Measurements from ENCODE around the gene ATP9B. TPM values are rescaled to one million over a fixed set of nuclear protein-coding genes. Genes with fewer than 3 reads are reported as not detected.
"Not testable (repeated sequence)": the region's sequence is repeated elsewhere in the genome, so short reads cannot be mapped to it uniquely, and the experiment has no call there.

The ATP9B gene
- total RNA-seq, 1 experiment from 2014 or later = 20.9 TPM

DNA sequence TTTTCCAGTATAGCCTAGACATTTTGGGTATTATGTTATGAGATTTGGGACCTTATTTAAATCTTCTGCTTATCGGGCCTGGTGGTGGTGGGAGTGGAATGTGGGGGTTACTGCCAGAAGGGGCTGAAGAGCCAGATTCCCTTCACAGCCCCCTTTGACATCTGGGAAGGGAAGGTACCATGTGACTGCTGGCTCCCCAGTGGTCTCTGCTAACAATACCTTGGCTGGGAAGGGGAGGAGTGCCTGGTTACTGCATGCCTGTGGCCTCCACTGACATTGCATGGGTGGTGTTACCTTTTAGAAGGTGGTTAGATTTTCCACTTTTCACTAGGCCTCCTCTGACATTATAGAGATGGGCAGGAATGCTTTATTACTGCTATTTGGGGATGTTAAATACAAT is 8.0 kb downstream of the ATP9B start:
- TF ChIP-seq, protein P1, sequence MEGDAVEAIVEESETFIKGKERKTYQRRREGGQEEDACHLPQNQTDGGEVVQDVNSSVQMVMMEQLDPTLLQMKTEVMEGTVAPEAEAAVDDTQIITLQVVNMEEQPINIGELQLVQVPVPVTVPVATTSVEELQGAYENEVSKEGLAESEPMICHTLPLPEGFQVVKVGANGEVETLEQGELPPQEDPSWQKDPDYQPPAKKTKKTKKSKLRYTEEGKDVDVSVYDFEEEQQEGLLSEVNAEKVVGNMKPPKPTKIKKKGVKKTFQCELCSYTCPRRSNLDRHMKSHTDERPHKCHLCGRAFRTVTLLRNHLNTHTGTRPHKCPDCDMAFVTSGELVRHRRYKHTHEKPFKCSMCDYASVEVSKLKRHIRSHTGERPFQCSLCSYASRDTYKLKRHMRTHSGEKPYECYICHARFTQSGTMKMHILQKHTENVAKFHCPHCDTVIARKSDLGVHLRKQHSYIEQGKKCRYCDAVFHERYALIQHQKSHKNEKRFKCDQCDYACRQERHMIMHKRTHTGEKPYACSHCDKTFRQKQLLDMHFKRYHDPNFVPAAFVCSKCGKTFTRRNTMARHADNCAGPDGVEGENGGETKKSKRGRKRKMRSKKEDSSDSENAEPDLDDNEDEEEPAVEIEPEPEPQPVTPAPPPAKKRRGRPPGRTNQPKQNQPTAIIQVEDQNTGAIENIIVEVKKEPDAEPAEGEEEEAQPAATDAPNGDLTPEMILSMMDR (conservative IDR thresholded peaks at IDR 0.05) = no peak
- no peak for DNase-seq
- no peak overlapping the region for H3K27ac Mint-ChIP-seq
- Histone ChIP-seq H3K9me3 (ENCODE audit: control insufficient read depth, low read depth, low read length) (no peaks in the 10 kb centered on the region), H3K27me3 (ENCODE audit: insufficient read depth, low read length) (no peaks in the 10 kb centered on the region), H3K14ac (ENCODE audit: insufficient read depth, low read length) (no peak overlapping the region), H2BK20ac (ENCODE audit: low read depth, low read length, poor library complexity, severe bottlenecking) (no peak overlapping the region), H2BK5ac (ENCODE audit: insufficient read length, low read length) (no peak overlapping the region), H3K9ac (ENCODE audit: extremely low read depth, insufficient read length, low read length) (no peak overlapping the region), H3K23me2 (ENCODE audit: insufficient read length, low read depth, low read length, poor library complexity, severe bottlenecking) (no peaks in the 10 kb centered on the region), H3K79me1 (ENCODE audit: insufficient read depth, low read depth, low read length, poor library complexity, severe bottlenecking) (peaks cover 11% of the 10 kb centered on the region), H3K56ac (ENCODE audit: insufficient read length, low read depth, low read length) (no peak overlapping the region), H3K4me2 (ENCODE audit: insufficient read depth, insufficient read length, low read length) (no peak overlapping the region), H3K18ac (ENCODE audit: insufficient read length, low read depth, low read length) (no peak overlapping the region), H2BK12ac (ENCODE audit: insufficient read length, low read depth, low read length) (no peak overlapping the region), H3K23ac (ENCODE audit: insufficient read length, low read depth, low read length) (no peak overlapping the region), H2AK5ac (ENCODE audit: insufficient read length, low read length) (no peak overlapping the region), H4K20me1 (ENCODE audit: control insufficient read depth, insufficient read depth, insufficient read length) (no peaks in the 10 kb centered on the region), H4K8ac (replicated peaks; ENCODE audit: insufficient read length, low read depth, low read length) (no peak overlapping the region), H3K79me2 (ENCODE audit: insufficient read depth, low read length) (peaks cover 12% of the 10 kb centered on the region; the same call in 1 of the 2 replicates), H3K27ac (ENCODE audit: insufficient read length, low read depth, low read length) (no peak overlapping the region), H3K4ac (ENCODE audit: low read depth, low read length) (no peak overlapping the region), H2AFZ (ENCODE audit: low read length) (no peak overlapping the region), H3T11ph (ENCODE audit: low read length) (no peak overlapping the region), H2BK120ac (ENCODE audit: low read depth, low read length, poor library complexity, severe bottlenecking) (no peak overlapping the region), H2BK15ac (ENCODE audit: low read depth, low read length) (no peak overlapping the region), H4K91ac (ENCODE audit: insufficient read length, low read depth, low read length) (no peak overlapping the region), H3K4me1 (ENCODE audit: insufficient read depth, low read length) (no peaks in the 10 kb centered on the region), H4K5ac (ENCODE audit: insufficient read length, low read depth, low read length) (no peak overlapping the region)
- H3K9me3 Mint-ChIP-seq = peaks cover 30 to 46% of the 10 kb centered on the region in 2 experiments
- H3K4me3 Mint-ChIP-seq = 0 out of 5 replicates have a peak overlapping the region, but pooled peaks of 1 of the 2 experiments have one; percentile 5
- H3K4me1 Mint-ChIP-seq = peaks cover 11% of the 10 kb centered on the region in 2 experiments
- peaks cover 39 to 64% (median 62%) of the 10 kb centered on the region in 3 experiments for H3K36me3 Mint-ChIP-seq (ENCODE audit: insufficient read depth in 1 of 3, low read depth in 3 of 3)
- no CpG with 5 or more reads among the region's 1 CpG for WGBS (ENCODE audit: extremely low coverage, insufficient read length, low lambda C conversion rate)
- no peaks in the 10 kb centered on the region for H3K27me3 Mint-ChIP-seq (ENCODE audit: low read depth)

DNA sequence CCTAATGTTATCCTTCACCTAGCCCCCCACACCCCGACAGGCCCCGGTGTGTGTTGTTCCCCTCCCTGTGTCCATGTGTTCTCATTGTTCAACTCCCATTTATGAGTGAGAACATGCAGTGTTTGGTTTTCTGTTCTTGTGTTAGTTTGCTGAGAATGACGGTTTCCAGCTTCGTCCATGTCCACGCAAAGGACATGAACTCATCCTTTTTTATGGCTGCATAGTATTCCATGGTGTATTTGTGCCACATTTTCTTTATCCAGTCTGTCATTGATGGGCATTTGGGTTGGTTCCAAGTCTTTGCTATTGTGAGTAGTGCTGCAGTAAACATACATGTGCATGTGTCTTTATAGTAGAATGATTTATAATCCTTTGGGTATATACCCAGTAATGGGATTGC is 9.6 kb downstream of the ATP9B start:
- H3K4me3 Mint-ChIP-seq; H3K4me2 ChIP-seq (ENCODE audit: insufficient read depth, insufficient read length, low read length); H4K5ac ChIP-seq (ENCODE audit: insufficient read length, low read depth, low read length); H2BK5ac ChIP-seq (ENCODE audit: insufficient read length, low read length); H2BK15ac ChIP-seq (ENCODE audit: low read depth, low read length); H2BK20ac ChIP-seq (ENCODE audit: low read depth, low read length, poor library complexity, severe bottlenecking); H3K18ac ChIP-seq (ENCODE audit: insufficient read length, low read depth, low read length); DNase-seq; H4K20me1 ChIP-seq (ENCODE audit: control insufficient read depth, insufficient read depth, insufficient read length); H4K8ac ChIP-seq (replicated peaks; ENCODE audit: insufficient read length, low read depth, low read length); H4K91ac ChIP-seq (ENCODE audit: insufficient read length, low read depth, low read length); H3K4ac ChIP-seq (ENCODE audit: low read depth, low read length); H3K23me2 ChIP-seq (ENCODE audit: insufficient read length, low read depth, low read length, poor library complexity, severe bottlenecking); H2BK12ac ChIP-seq (ENCODE audit: insufficient read length, low read depth, low read length); H3K27ac Mint-ChIP-seq; H2BK120ac ChIP-seq (ENCODE audit: low read depth, low read length, poor library complexity, severe bottlenecking); H3T11ph ChIP-seq (ENCODE audit: low read length); H2AFZ ChIP-seq (ENCODE audit: low read length); H3K27me3 ChIP-seq (ENCODE audit: insufficient read depth, low read length); H3K27ac ChIP-seq (ENCODE audit: insufficient read length, low read depth, low read length); H2AK5ac ChIP-seq (ENCODE audit: insufficient read length, low read length); H3K14ac ChIP-seq (ENCODE audit: insufficient read depth, low read length); H3K23ac ChIP-seq (ENCODE audit: insufficient read length, low read depth, low read length); H3K27me3 Mint-ChIP-seq (ENCODE audit: low read depth); H3K9me3 ChIP-seq (ENCODE audit: control insufficient read depth, low read depth, low read length); H3K56ac ChIP-seq (ENCODE audit: insufficient read length, low read depth, low read length); H3K9ac ChIP-seq (ENCODE audit: extremely low read depth, insufficient read length, low read length); H3K4me1 ChIP-seq (ENCODE audit: insufficient read depth, low read length): not testable (repeated sequence)
- no CpG with 5 or more reads among the region's 5 CpGs for WGBS (ENCODE audit: extremely low coverage, insufficient read length, low lambda C conversion rate)
- Histone ChIP-seq H3K79me2 (ENCODE audit: insufficient read depth, low read length) (peaks cover 12% of the 10 kb centered on the region; the same call in 1 of the 2 replicates), H3K79me1 (ENCODE audit: insufficient read depth, low read depth, low read length, poor library complexity, severe bottlenecking) (peaks cover 11% of the 10 kb centered on the region)
- peaks cover 34 to 64% (median 60%) of the 10 kb centered on the region in 3 experiments for H3K36me3 Mint-ChIP-seq (ENCODE audit: insufficient read depth in 1 of 3, low read depth in 3 of 3)
- peaks cover 14 to 33% of the 10 kb centered on the region in 2 experiments for H3K9me3 Mint-ChIP-seq
- peaks cover 11% of the 10 kb centered on the region in 2 experiments for H3K4me1 Mint-ChIP-seq
